ENCODE results near the gene DCHS1.
A peak's percentile ranks its signal among the peaks of the same experiment; 100 is the strongest.

Gene DCHS1

GRCh38 chr11:6670202-6670830, 14.7 kb upstream of the DCHS1 start:
- no peak for DNase-seq (ENCODE audit: low read depth)

GRCh38 chr11:6667733-6668374, 12.2 kb upstream of the DCHS1 start:
- DNase-seq (ENCODE audit: low read depth), result peak; percentile 16

GRCh38 chr11:6666302-6667183, 10.9 kb upstream of the DCHS1 start:
- DNase-seq (ENCODE audit: low read depth), result no peak

GRCh38 chr11:6664551-6664950, 8.9 kb upstream of the DCHS1 start:
- no peak for DNase-seq (ENCODE audit: low read depth)

GRCh38 chr11:6663794-6664469, 8.3 kb upstream of the DCHS1 start:
- no peak for DNase-seq (ENCODE audit: low read depth)

GRCh38 chr11:6660712-6661111, 5.1 kb upstream of the DCHS1 start:
- DNase-seq (ENCODE audit: low read depth), result no peak

GRCh38 chr11:6658647-6659046, 3.0 kb upstream of the DCHS1 start:
- DNase-seq (ENCODE audit: low read depth), result no peak

GRCh38 chr11:6657346-6657745, 1.7 kb upstream of the DCHS1 start:
- no peak for DNase-seq (ENCODE audit: low read depth)

- no peak for DNase-seq (ENCODE audit: low read depth)
Measured at GRCh38 chr11:6656936-6657335, 1.3 kb upstream of the DCHS1 start.

- DNase-seq (ENCODE audit: low read depth), result no peak
Measured at GRCh38 chr11:6656584-6656915, 941 bp upstream of the DCHS1 start.

- no peak for DNase-seq (ENCODE audit: low read depth)
Measured at GRCh38 chr11:6655020-6655789, 404 bp downstream of the DCHS1 start.

GRCh38 chr11:6654281-6655019, 1.2 kb downstream of the DCHS1 start:
- no peak for DNase-seq (ENCODE audit: low read depth)

GRCh38 chr11:6653656-6654055, 2.0 kb downstream of the DCHS1 start:
- DNase-seq (ENCODE audit: low read depth), result no peak

- no peak for DNase-seq (ENCODE audit: low read depth)
Measured at GRCh38 chr11:6653097-6653496, 2.5 kb downstream of the DCHS1 start.

GRCh38 chr11:6652182-6652581, 3.4 kb downstream of the DCHS1 start:
- DNase-seq (ENCODE audit: low read depth), result no peak

GRCh38 chr11:6650980-6651379, 4.6 kb downstream of the DCHS1 start:
- DNase-seq (ENCODE audit: low read depth), result no peak

- no peak for DNase-seq (ENCODE audit: low read depth)
Measured at GRCh38 chr11:6650104-6650503, 5.5 kb downstream of the DCHS1 start.

- DNase-seq (ENCODE audit: low read depth), result no peak
Measured at GRCh38 chr11:6648501-6648900, 7.1 kb downstream of the DCHS1 start.

GRCh38 chr11:6647836-6648235, 7.8 kb downstream of the DCHS1 start:
- no peak for DNase-seq (ENCODE audit: low read depth)

- DNase-seq (ENCODE audit: low read depth), result no peak
Measured at GRCh38 chr11:6646918-6647679, 8.5 kb downstream of the DCHS1 start.

- no peak for DNase-seq (ENCODE audit: low read depth)
Measured at GRCh38 chr11:6646576-6646917, 9.1 kb downstream of the DCHS1 start.

Measured in activated gamma-delta T cell treated with anti-CD3 and anti-CD28 coated beads, Interleukin-2, amount 50 U/mL, for 16 hours (primary cell).